K562 (cell line): ENCODE results near the gene MCEMP1. TPM values are rescaled to one million over a fixed set of nuclear protein-coding genes. Genes with fewer than 3 reads are reported as not detected.

ENCODE experiments used
- CBX8 ChIP-seq: fragments of 200-600 bp; sonication (generic); IDR thresholded peaks from 2 replicates; pipeline ENCODE4 v1.6.1; 2012; ENCODE audit warnings: borderline replicate concordance, mixed run types, low read depth, mild to moderate bottlenecking, moderate library complexity, mixed read lengths, low read length, control low read depth, inconsistent platforms; ENCODE audit not compliant: poor library complexity, severe bottlenecking; ENCODE audit errors: extremely low read depth
- CEBPB ChIP-seq: fragments of 450-650 bp; IDR thresholded peaks from 2 replicates; pipeline ENCODE4 v1.6.1; 2016; ENCODE audit warnings: missing genetic modification characterization, missing compliant biosample characterization
- ETV1 ChIP-seq: fragments of 450-650 bp; conservative IDR thresholded peaks from 2 replicates; pipeline ENCODE4 v1.6.1; 2016; ENCODE audit warnings: missing genetic modification characterization, control low read depth, low read depth, missing compliant biosample characterization
- GABPA ChIP-seq: fragments of 200-800 bp; sonication (Bioruptor generic); conservative IDR thresholded peaks from 2 replicates; pipeline ENCODE4 v1.6.1; 2016; ENCODE audit warnings: low read depth, missing genetic modification characterization, missing compliant biosample characterization
- MAFF ChIP-seq: IDR thresholded peaks from 2 replicates; pipeline ENCODE4 v1.6.1; 2012; ENCODE audit warnings: low read length, improper control_type of control experiment
- MYC ChIP-seq, 2 experiments: fragments of 250-450 bp in 1 of 2; sonication (Bioruptor Pico) in 1 of 2; IDR thresholded peaks; 2 replicates each; pipeline versions ENCODE4 v1.5.1 to v1.6.1; 2012 to 2021; ENCODE audit warnings: low read depth in 2 of 2, borderline replicate concordance in 1 of 2, improper control_type of control experiment in 1 of 2, low read length in 1 of 2, mild to moderate bottlenecking in 1 of 2, moderate library complexity in 1 of 2
- SMARCA4 ChIP-seq: fragments of 450-650 bp; IDR thresholded peaks from 2 replicates; pipeline ENCODE4 v1.6.1; 2016
- SP2 ChIP-seq: IDR thresholded peaks from 2 replicates; pipeline ENCODE4 v1.6.1; 2011; ENCODE audit warnings: mild to moderate bottlenecking, low read depth, low read length, moderate library complexity; ENCODE audit not compliant: poor library complexity, severe bottlenecking; ENCODE audit errors: extremely low read depth
- ZNF354B ChIP-seq: fragments of 250-450 bp; sonication (Bioruptor Pico); IDR thresholded peaks from 2 replicates; pipeline ENCODE4 v1.4.0; 2020
- ZNF695 ChIP-seq: fragments of 450-650 bp; formaldehyde crosslinking; IDR thresholded peaks from 2 replicates; pipeline ENCODE4 v1.4.0; 2020; ENCODE audit warnings: mild to moderate bottlenecking, moderate library complexity
- polyA plus RNA-seq, 8 experiments: library from polyadenylated mRNA; depleted of rRNA in 4 of 8; stranded (reverse) in 5 of 8; unstranded in 3 of 8; fragments of >200 nt; fragmentation: Nextera tagmentation in 2 of 8; fragmentation: Illumina TruSeq in 1 of 8; extraction: Ambion mirVana in 2 of 8; extraction: Trizol in 1 of 8; gene quantifications; 2 replicates each; pipeline versions ENCODE4 v1.2.1 to v1.2.3, GENCODE V29; 2011 to 2014; ENCODE audit warnings: inconsistent platforms in 1 of 8, missing spikeins in 1 of 8
- total RNA-seq, 7 experiments: library from RNA; depleted of rRNA in 6 of 7; stranded (reverse); fragments of >200 nt in 6 of 7; fragmentation: Illumina TruSeq in 2 of 7; extraction: Trizol in 2 of 7; gene quantifications; 2 replicates each; pipeline versions ENCODE4 v1.2.1 to v1.2.3, GENCODE V29; 2011 to 2021; ENCODE audit warnings: low replicate concordance in 1 of 7
- TF ChIP-seq, protein P1 (sequence below): IDR thresholded peaks from 2 replicates; pipeline ENCODE4 v1.6.1; 2011; ENCODE audit warnings: borderline replicate concordance, low read depth, mild to moderate bottlenecking, moderate library complexity, low read length; ENCODE audit not compliant: insufficient read depth, poor library complexity, severe bottlenecking
- TF ChIP-seq, protein P2 (sequence below): fragments of 450-650 bp; conservative IDR thresholded peaks from 2 replicates; pipeline ENCODE4 v1.6.1; 2016; ENCODE audit warnings: missing genetic modification characterization, low read depth, mild to moderate bottlenecking, control low read depth, missing compliant biosample characterization
- TF ChIP-seq, protein P3 (sequence below), 2 experiments: fragments of 450-650 bp; conservative IDR thresholded peaks; 2 replicates each; pipeline ENCODE4 v1.6.1; 2017; ENCODE audit warnings: mild to moderate bottlenecking in 2 of 2, moderate library complexity in 2 of 2
- TF ChIP-seq, protein P4 (sequence below): IDR thresholded peaks from 3 replicates; pipeline ENCODE4 v1.6.1; 2011; ENCODE audit warnings: borderline replicate concordance, mild to moderate bottlenecking, moderate library complexity; ENCODE audit not compliant: insufficient read length; ENCODE audit errors: extremely low read depth
- TF ChIP-seq, protein P5 (sequence below): IDR thresholded peaks from 2 replicates; pipeline ENCODE4 v1.6.1; 2014; ENCODE audit warnings: antibody characterized with exemption

Gene MCEMP1
- total and polyA plus RNA-seq, 9 of the 15 experiments (the other 6 are each of a cell fraction or from before 2014, with no cell fraction given) = 0.11 to 1.8 (median 0.51) TPM

DNA sequence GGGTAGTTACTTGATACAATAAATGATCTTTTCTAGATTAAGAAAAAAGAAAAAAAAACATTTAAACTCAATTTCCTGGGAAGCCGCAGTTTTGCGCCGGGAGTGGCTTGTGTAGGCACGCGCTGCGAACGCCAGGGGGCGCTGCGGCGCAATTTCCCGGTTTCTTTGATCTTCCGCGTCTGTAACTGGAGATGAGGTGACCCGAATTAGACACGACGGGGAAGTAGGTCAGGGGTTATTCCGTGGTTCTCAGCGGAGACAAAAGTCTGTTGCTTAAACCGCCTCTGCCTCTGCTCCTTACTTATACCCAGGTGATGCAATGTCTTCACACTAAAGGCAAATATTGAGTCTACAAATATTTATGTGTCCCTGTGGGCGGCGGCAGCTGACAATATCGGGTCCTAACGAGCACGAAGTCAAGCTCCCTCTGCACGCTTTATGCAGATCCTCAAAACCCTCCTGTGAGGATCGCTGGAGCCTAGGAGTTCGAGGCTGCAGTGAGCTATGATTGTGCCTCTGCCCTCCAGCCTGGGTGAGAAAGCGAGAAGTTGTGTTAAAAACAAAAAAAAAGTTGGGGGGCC, 24.7 kb upstream of the MCEMP1 start (continued):
- TF ChIP-seq, protein P1, sequence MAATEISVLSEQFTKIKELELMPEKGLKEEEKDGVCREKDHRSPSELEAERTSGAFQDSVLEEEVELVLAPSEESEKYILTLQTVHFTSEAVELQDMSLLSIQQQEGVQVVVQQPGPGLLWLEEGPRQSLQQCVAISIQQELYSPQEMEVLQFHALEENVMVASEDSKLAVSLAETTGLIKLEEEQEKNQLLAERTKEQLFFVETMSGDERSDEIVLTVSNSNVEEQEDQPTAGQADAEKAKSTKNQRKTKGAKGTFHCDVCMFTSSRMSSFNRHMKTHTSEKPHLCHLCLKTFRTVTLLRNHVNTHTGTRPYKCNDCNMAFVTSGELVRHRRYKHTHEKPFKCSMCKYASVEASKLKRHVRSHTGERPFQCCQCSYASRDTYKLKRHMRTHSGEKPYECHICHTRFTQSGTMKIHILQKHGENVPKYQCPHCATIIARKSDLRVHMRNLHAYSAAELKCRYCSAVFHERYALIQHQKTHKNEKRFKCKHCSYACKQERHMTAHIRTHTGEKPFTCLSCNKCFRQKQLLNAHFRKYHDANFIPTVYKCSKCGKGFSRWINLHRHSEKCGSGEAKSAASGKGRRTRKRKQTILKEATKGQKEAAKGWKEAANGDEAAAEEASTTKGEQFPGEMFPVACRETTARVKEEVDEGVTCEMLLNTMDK = peak; percentile 39
- TF ChIP-seq ETV1 (tag) (peak; percentile 37; the same call in 1 of the 2 replicates), SMARCA4 (peak; percentile 81; the same call in 1 of the 2 replicates), MAFF (no peak), MYC (IDR thresholded peaks at IDR 0.05; ENCODE audit: low read depth, low read length) (no peak), MYC (CRISPR knock-in tag; IDR thresholded peaks at IDR 0.05; ENCODE audit: borderline replicate concordance, low read depth) (no peak), GABPA (tag) (no peak), ZNF354B (no peak), CBX8 (no peak), SP2 (no peak), ZNF695 (CRISPR knock-in tag) (no peak), CEBPB (tag) (peak; percentile 93)
- TF ChIP-seq, protein P2, sequence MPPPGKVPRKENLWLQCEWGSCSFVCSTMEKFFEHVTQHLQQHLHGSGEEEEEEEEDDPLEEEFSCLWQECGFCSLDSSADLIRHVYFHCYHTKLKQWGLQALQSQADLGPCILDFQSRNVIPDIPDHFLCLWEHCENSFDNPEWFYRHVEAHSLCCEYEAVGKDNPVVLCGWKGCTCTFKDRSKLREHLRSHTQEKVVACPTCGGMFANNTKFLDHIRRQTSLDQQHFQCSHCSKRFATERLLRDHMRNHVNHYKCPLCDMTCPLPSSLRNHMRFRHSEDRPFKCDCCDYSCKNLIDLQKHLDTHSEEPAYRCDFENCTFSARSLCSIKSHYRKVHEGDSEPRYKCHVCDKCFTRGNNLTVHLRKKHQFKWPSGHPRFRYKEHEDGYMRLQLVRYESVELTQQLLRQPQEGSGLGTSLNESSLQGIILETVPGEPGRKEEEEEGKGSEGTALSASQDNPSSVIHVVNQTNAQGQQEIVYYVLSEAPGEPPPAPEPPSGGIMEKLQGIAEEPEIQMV (tag) = 0 out of 2 replicates have a peak, but pooled peaks have one; percentile 7
- TF ChIP-seq, protein P3, sequence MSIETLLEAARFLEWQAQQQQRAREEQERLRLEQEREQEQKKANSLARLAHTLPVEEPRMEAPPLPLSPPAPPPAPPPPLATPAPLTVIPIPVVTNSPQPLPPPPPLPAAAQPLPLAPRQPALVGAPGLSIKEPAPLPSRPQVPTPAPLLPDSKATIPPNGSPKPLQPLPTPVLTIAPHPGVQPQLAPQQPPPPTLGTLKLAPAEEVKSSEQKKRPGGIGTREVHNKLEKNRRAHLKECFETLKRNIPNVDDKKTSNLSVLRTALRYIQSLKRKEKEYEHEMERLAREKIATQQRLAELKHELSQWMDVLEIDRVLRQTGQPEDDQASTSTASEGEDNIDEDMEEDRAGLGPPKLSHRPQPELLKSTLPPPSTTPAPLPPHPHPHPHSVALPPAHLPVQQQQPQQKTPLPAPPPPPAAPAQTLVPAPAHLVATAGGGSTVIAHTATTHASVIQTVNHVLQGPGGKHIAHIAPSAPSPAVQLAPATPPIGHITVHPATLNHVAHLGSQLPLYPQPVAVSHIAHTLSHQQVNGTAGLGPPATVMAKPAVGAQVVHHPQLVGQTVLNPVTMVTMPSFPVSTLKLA (conservative IDR thresholded peaks at IDR 0.05) = peak; percentile 47 to 60; a peak in 2 of 4 replicates
- TF ChIP-seq, protein P4, sequence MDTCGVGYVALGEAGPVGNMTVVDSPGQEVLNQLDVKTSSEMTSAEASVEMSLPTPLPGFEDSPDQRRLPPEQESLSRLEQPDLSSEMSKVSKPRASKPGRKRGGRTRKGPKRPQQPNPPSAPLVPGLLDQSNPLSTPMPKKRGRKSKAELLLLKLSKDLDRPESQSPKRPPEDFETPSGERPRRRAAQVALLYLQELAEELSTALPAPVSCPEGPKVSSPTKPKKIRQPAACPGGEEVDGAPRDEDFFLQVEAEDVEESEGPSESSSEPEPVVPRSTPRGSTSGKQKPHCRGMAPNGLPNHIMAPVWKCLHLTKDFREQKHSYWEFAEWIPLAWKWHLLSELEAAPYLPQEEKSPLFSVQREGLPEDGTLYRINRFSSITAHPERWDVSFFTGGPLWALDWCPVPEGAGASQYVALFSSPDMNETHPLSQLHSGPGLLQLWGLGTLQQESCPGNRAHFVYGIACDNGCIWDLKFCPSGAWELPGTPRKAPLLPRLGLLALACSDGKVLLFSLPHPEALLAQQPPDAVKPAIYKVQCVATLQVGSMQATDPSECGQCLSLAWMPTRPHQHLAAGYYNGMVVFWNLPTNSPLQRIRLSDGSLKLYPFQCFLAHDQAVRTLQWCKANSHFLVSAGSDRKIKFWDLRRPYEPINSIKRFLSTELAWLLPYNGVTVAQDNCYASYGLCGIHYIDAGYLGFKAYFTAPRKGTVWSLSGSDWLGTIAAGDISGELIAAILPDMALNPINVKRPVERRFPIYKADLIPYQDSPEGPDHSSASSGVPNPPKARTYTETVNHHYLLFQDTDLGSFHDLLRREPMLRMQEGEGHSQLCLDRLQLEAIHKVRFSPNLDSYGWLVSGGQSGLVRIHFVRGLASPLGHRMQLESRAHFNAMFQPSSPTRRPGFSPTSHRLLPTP = no peak
- TF ChIP-seq, protein P5, sequence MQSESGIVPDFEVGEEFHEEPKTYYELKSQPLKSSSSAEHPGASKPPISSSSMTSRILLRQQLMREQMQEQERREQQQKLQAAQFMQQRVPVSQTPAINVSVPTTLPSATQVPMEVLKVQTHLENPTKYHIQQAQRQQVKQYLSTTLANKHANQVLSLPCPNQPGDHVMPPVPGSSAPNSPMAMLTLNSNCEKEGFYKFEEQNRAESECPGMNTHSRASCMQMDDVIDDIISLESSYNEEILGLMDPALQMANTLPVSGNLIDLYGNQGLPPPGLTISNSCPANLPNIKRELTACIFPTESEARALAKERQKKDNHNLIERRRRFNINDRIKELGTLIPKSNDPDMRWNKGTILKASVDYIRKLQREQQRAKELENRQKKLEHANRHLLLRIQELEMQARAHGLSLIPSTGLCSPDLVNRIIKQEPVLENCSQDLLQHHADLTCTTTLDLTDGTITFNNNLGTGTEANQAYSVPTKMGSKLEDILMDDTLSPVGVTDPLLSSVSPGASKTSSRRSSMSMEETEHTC = no peak
